GM12874 (cell line): ENCODE results near the gene IL17F.

ENCODE experiments used
- TF ChIP-seq, protein P1 (sequence below): IDR thresholded peaks from 2 replicates; pipeline ENCODE4 v1.5.1; 2011; ENCODE audit warnings: low read depth, mild to moderate bottlenecking, control low read depth, low read length, moderate library complexity; ENCODE audit not compliant: insufficient read depth

Gene IL17F

DNA sequence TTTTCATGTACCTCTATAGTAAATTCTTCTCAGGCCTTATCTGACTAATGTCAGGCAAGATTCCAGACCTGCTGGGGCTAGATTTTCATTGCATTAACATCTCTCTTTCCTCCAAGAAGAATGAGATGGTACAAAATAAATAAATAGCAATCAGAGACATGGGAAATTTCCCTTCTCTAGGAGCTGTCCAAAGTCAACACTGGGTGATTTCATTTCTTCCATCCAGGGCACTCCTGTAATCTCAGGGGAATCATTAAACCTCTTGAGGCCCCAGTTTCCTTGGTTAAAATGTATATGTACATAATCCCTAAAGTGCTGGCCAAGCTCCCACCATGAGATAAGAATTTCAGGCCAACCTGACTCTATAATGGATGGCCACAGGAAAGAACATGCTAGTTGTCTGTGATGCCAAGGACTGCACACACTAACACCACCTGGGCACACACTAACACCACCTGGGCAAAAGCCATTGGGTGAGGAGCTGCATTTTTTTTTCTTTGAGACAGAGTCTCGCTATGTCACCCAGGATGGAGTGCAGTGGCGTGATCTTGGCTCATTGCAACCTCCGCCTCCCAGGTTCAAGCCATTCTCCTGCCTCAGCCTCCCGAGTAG lies 912 bp downstream of the IL17F start:
- TF ChIP-seq, protein P1, sequence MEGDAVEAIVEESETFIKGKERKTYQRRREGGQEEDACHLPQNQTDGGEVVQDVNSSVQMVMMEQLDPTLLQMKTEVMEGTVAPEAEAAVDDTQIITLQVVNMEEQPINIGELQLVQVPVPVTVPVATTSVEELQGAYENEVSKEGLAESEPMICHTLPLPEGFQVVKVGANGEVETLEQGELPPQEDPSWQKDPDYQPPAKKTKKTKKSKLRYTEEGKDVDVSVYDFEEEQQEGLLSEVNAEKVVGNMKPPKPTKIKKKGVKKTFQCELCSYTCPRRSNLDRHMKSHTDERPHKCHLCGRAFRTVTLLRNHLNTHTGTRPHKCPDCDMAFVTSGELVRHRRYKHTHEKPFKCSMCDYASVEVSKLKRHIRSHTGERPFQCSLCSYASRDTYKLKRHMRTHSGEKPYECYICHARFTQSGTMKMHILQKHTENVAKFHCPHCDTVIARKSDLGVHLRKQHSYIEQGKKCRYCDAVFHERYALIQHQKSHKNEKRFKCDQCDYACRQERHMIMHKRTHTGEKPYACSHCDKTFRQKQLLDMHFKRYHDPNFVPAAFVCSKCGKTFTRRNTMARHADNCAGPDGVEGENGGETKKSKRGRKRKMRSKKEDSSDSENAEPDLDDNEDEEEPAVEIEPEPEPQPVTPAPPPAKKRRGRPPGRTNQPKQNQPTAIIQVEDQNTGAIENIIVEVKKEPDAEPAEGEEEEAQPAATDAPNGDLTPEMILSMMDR, result no peak

- TF ChIP-seq, protein P1, result no peak
Observed at GRCh38 chr6:52241819-52242218, 2.5 kb downstream of the IL17F start.

GRCh38 chr6:52233975-52234823 lies 10.1 kb downstream of the IL17F start:
- TF ChIP-seq, protein P1, result peak; percentile 49

- TF ChIP-seq, protein P1, result no peak
Observed at GRCh38 chr6:52233005-52233404, 11.3 kb downstream of the IL17F start.

DNA sequence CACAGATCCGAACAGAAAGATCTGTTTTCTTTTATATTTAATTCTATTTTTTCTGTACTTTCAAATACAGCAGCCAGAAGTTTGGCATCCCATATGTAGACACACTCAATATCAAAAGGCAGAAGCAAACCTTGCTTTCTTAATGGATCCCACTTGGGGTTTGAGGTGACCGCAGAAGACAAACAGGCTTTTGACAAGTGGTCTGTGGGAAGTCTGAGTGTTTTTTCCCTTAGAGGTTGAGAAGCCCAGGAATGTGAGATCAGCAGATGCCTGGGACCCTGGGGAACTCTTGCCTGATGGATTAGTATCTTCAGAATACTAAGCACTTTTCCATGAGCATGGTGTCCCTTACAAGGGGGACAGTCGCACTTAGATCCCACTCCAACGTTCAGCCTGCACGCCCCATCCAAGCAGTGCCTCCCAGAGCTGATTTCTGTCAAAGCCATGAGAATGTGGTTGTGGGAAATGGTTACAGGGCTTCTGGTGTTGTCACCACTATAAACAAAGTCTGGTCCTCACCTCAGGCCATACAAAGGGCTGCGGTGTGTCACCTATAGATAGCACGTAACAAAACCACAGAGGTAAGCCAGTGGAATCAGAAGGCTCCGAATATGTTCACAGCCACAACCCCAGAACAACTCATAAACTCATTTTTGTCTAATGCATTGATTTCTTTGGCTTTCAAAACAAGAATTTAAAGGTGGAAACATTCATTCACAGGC lies 12.7 kb downstream of the IL17F start:
- TF ChIP-seq, protein P1, result no peak

DNA sequence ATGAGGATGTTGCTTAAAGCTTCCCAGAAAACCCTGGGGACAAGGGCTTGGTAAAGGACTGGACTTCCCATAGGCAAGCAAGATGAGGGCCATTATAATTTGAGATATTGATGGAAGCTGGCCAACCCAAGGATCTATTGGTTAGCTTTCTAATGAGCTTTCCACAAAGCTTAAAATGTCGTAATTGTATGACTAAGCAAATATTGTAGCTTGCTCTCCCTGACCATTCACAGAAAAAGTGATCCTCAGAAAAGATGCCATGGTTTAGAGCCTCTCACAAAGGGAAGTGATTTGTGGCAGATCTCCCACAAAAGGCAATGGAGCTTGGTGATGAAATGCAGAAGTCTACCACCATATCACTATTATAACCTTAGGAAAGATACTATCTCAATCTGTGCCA lies 13.6 kb downstream of the IL17F start:
- TF ChIP-seq, protein P1, result no peak

- TF ChIP-seq, protein P1, result no peak
Observed at GRCh38 chr6:52227495-52227894, 16.8 kb downstream of the IL17F start.
